NCI-H82 treated with DMSO at 0.1 percent for 48 hours (cell line): ENCODE data around the gene DBNDD1.
"Not testable (repeated sequence)": the region's sequence is repeated elsewhere in the genome, so short reads cannot be mapped to it uniquely, and the experiment has no call there.

Experiments
- DNase-seq: peaks from one replicate; lab custom pipeline; 2025; ENCODE audit not compliant: unreplicated experiment; lab: John Stamatoyannopoulos, UW

Gene DBNDD1

GRCh38 chr16:90018652-90019542 is at the start of gene DBNDD1:
TSS of gene DBNDD1 (minus strand) at chr16:90019456. CDS start at chr16:90019341, 115 bp downstream.
- DNase-seq = no peak

- DNase-seq = no peak
Observed at GRCh38 chr16:90061437-90061836, 42.2 kb upstream of the DBNDD1 start.

GRCh38 chr16:90057738-90058173 is 38.5 kb upstream of the DBNDD1 start:
- DNase-seq = no peak

- not testable (repeated sequence) for DNase-seq
Observed at GRCh38 chr16:90056521-90056920, 37.3 kb upstream of the DBNDD1 start.

- no peak for DNase-seq
Observed at GRCh38 chr16:90055371-90055770, 36.1 kb upstream of the DBNDD1 start.

- DNase-seq = no peak
Observed at GRCh38 chr16:90054554-90054953, 35.3 kb upstream of the DBNDD1 start.

- DNase-seq = no peak
Observed at GRCh38 chr16:90053902-90054500, 34.7 kb upstream of the DBNDD1 start.

GRCh38 chr16:90050969-90051368 is 31.7 kb upstream of the DBNDD1 start:
- no peak for DNase-seq

- DNase-seq = no peak
Observed at GRCh38 chr16:90048737-90049330, 29.6 kb upstream of the DBNDD1 start.

- no peak for DNase-seq
Observed at GRCh38 chr16:90048347-90048722, 29.1 kb upstream of the DBNDD1 start.

GRCh38 chr16:90047714-90048346 is 28.6 kb upstream of the DBNDD1 start:
- no peak for DNase-seq

GRCh38 chr16:90046971-90047713 is 27.9 kb upstream of the DBNDD1 start:
- no peak for DNase-seq

- DNase-seq = peak; percentile 68
Observed at GRCh38 chr16:90046122-90046970, 27.1 kb upstream of the DBNDD1 start.

- no peak for DNase-seq
Observed at GRCh38 chr16:90044111-90044551, 24.9 kb upstream of the DBNDD1 start.

GRCh38 chr16:90043526-90043925 is 24.3 kb upstream of the DBNDD1 start:
- DNase-seq = no peak

- DNase-seq = no peak
Observed at GRCh38 chr16:90042946-90043514, 23.8 kb upstream of the DBNDD1 start.

GRCh38 chr16:90041896-90042473 is 22.7 kb upstream of the DBNDD1 start:
- DNase-seq = no peak

GRCh38 chr16:90040152-90041023 is 21.1 kb upstream of the DBNDD1 start:
- DNase-seq = no peak
